GM21576 (cell line): ENCODE measurements around the gene MFN1.
"Not testable (repeated sequence)": the region's sequence is repeated elsewhere in the genome, so short reads cannot be mapped to it uniquely, and the experiment has no call there.

Experiments used
- ATAC-seq: cut with Tn5 transposase; IDR thresholded peaks from one replicate; pipeline ENCODE4 v1.9.1; 2021; ENCODE audit warnings: mild to moderate bottlenecking, moderate library complexity; ENCODE audit not compliant: unreplicated experiment

The MFN1 gene

DNA sequence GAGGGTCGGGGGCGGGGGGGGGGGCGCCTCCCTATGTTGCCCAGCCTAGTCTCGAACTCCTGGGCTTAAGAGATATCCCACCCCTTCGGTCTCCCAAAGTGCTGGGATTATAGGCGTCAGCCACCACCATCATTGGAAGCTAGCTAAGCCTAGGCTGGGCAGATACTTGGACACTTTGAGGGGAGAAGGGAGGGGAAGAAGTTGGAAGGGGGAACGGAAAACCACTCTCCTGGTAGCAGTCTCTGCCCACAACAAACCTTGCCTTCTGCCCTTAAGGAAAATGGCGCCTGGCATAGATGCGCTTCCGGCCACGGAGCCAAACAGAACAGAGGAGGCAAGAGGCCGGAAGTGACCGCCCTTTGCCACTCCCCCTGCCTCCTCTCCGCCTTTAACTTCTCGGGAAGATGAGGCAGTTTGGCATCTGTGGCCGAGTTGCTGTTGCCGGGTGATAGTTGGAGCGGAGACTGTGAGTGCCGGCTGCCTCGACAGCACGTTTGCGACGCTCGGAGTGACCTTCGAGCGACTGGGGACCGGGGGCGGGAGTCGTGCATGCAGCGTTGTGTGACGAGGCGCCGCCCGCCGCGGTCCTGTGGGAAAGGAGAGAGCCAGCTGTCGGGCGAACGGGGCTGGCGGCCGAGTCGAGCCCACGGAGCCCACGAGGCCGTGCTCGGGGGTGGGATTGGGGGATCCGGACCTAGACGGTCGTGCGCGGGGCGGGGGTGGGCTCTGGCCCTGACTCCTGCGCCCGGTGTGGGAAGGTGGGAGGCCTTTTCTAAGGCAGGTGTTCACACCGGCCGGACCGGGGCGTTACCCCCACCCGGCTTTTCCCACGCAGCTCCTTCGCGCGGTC lies at the start of gene MFN1:
Gene MFN1, plus strand, starts transcription at position 365 of the 850 bp plus-strand sequence. CDS start 1,143 bp downstream, outside the sequence.
- ATAC-seq, result peak; percentile 94

GRCh38 chr3:179297971-179298725 lies 49.4 kb upstream of the MFN1 start:
- no peak for ATAC-seq

DNA sequence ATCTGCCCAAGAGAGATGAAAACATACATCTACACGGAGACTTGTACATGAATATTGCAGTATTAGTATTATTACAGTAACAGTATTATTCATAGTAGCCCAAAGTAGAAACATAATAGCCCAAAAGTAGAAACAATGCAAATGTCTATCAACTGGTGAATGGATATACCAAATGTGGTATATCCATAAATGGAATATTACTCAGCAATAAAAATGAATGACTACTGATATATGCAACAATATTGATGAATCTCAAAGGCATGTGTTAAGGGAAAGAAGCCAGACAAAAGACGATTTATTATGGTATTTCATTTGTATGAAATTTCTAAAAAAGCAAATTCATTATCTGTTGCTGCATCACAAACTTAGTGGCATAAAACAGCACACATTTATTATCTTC lies 48.2 kb upstream of the MFN1 start:
- no peak for ATAC-seq

DNA sequence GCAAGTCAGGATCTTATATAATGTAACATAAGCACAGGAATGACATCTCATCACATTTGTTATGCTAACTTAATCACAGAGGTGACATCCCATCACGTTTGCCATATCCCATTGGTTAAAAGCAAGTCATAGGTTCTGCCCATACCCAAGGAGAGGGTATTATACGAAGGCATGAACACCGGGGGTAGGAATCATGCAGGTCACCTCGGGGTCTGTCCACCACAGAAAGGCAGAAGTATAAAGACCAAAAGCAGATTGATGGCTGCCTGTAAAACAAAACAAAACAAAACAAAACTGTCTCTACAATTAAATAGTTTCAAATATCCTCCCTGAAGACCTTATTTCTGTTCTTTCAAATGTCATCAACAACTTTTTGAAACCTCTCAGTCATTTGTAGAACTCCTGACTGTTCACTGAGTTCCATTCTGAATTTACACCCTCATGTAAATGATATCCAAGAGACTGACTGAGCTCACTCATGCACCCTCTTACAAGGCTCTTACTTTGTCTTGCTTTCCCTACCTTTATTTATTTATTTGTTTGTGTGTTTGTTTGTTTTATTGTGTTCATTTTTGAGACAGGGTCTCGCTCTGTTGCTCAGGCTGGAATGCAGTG lies 47.4 kb upstream of the MFN1 start:
- peak; percentile 51 for ATAC-seq

GRCh38 chr3:179301645-179302044 lies 45.9 kb upstream of the MFN1 start:
- ATAC-seq, result no peak

GRCh38 chr3:179302111-179302510 lies 45.4 kb upstream of the MFN1 start:
- no peak for ATAC-seq

- no peak for ATAC-seq
Measured at GRCh38 chr3:179304605-179305004, 42.9 kb upstream of the MFN1 start.

DNA sequence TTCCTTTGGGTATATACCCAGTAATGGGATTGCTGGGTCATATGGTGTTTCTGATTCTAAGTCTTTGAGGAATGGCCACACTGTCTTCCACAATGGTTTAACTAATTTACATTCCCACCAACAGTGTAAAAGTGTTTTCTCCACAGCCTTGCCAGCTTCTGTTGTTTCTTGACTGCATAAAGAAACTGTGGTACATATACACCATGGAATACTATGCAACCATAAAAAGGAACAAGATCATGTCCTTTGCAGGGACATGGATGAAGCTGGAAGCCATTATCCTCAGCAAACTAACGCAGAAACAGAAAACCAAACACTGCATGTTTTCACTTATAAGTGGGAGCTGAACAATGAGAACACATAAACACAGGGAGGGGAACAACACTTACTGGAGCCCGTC lies 40.1 kb upstream of the MFN1 start:
- ATAC-seq, result not testable (repeated sequence)

DNA sequence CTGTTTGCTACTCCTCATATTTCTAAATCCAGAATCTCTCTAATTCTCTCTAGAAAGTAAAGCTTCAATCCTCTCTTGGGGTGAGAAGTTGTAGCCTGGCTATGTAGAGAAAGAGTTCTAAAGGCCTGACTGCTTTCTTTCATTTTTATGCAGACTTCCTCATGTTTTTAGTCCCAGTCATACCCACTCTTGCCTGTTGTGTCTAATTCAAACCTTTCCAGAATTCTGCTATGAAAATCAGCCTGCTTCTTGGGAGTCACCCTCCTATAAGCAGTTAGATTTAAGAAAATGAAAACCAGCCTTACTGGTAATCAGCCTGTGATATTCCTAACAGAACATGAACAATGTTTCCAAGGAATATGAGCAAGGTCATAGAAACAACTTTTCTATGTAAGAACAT lies 39.5 kb upstream of the MFN1 start:
- no peak for ATAC-seq

- peak; percentile 95 for ATAC-seq
Measured at GRCh38 chr3:179309225-179310078, 38.1 kb upstream of the MFN1 start.

DNA sequence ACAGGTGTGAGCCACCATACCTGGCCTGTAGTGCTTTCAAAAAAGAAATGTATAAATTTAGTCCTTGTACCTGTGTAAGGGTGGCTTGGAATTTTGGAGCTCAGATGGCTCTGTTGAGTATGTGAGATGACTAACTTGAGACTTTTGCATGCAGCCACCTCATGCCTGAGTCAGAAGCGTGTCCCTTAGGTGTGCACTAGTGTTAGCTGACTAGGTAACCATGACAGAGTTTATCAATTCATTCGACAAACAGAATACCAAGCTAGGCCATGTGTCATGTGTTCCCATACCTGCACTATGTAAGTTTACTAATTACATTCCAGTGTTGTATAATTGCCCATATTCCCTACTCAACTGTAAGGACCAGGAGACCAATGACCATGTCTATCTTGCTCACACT lies 28.6 kb upstream of the MFN1 start:
- ATAC-seq, result no peak

DNA sequence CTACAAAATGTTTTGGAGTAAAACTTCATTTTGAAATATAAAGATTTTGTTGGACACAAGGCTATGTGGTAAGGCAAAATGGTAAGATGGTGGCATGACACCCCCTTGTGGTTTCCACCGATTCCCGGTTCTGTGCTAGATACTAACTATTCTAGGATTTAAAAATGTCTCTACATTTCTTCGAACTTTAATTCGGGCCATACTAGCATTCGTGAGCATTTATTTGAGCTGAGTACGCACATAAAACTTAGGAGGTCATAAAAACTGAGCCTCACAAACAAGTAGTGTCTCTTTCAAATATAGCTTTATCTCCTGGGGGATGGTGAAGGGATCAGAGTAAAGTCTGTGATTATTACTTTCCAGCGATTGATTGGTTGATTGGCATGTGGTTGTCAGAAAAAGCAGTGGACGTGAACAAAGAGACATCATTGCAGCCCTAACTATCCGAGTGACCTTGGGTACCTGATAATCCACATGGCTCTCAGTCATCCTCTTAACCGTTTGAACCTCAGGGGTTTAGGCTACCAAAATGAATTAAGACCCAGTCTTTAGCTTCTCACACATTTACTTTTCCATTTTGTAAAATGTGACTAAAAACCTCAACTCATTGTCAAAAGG lies 25.7 kb upstream of the MFN1 start:
- ATAC-seq, result no peak

DNA sequence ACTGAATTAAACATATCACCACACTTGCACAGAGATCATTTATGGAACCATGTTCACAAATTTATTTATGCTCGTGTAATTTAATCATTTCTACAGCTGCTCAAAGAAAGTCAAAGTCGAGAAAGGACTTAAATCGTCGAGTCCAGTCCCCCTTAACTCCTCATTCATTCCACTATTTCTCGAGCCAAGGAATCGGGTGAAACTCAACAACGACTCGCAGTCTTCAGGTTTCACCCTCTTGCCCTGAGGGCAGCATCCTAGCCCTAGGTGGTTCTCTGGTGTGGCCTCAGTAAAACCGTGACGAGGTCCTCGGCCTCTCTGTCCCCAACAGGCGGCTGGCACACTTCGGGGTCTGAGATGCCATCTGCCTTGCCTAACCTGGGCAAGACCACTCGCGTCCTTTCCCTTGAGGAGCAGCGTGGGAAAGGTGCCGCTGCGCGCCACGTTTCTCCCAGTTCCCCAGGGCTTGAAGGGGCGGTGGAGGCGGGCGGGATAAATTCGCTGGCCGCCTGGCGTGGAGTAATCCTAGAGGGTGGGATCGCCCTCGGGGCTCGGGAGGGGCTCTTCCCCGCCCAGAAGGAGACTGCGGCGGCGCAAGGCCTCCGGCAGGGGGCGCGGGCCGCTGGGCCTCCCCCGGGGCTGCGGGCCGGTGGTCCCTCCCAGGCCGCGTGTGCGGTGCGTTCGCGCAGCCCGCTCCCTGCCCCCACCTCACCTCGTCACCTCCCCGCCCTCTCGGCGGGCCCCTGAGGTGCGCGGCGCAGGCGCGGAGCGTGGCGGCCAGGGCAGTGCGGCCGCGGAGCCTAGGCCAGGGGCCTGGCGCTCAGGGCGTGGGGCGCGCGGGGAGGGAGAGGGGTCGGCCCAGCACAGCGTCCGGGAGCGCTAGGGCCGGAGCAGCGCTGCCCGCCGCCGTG lies 25.0 kb upstream of the MFN1 start, which contains the start of gene ZNF639:
Gene ZNF639, plus strand, starts transcription at position 746 of the 911 bp plus-strand sequence. CDS start 5,263 bp downstream, outside the sequence.
- peak; percentile 70 for ATAC-seq

- peak; percentile 30 for ATAC-seq
Measured at GRCh38 chr3:179323197-179324110, 24.1 kb upstream of the MFN1 start.

DNA sequence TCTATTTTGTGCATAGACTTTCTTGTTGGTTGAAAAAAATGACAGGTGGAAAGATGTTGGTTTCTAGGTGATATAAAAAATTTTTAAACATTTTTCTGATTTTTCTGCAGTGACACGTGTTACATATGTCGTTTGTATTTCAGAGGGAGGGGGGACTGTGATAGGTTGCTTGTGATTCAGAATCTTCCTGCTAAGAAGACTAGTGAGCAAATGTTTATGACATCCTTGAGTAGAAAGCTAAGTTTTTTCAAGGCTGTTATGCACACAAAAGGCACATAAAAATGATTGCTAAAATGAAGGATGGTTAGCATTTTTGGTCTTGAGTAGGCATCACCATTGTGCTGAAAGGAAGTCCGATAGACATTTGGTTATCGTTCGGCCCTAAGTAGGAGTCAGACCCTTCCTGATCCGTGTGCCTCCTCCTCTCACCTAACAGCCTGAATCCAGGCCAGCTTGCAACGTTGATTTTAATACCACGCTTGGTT lies 23.2 kb upstream of the MFN1 start:
- ATAC-seq, result peak; percentile 28

GRCh38 chr3:179330438-179330837 lies 17.1 kb upstream of the MFN1 start:
- no peak for ATAC-seq

- ATAC-seq, result no peak
Measured at GRCh38 chr3:179332240-179332639, 15.3 kb upstream of the MFN1 start.

- no peak for ATAC-seq
Measured at GRCh38 chr3:179333084-179333483, 14.4 kb upstream of the MFN1 start.
